WTC11 (cell line): ENCODE measurements around the gene IPO9. TPM values are rescaled to one million over a fixed set of nuclear protein-coding genes. Genes with fewer than 3 reads are reported as not detected.

Experiments used
- ATAC-seq: fragments of 200-7000 bp; cut with Tn5 transposase; 2 replicates; pipeline ENCODE4 v1.10.0; 2021; ENCODE audit warnings: mild to moderate bottlenecking, moderate library complexity
- CTCF ChIA-PET: fragments of 300-600 bp; sonication (Branson Sonifier 250); formaldehyde crosslinking; loops from one replicate; lab custom pipeline; 2021; ENCODE audit warnings: antibody characterized with exemption; lab: Charles Lee
- POLR2A ChIA-PET: fragments of 350-600 bp; sonication (Branson Sonifier 250); formaldehyde crosslinking; loops from one replicate; lab custom pipeline; 2021; ENCODE audit warnings: antibody characterized with exemption; lab: Charles Lee
- DNase-seq: peaks from one replicate; pipeline ENCODE4 v3.0.0; 2021; ENCODE audit warnings: low spot score
- H3K27ac Mint-ChIP-seq: 2 replicates; pipeline ENCODE4 v1.8.0; 2021; ENCODE audit warnings: mixed read lengths
- H3K27me3 Mint-ChIP-seq: 2 replicates; pipeline ENCODE4 v1.8.0; 2021; ENCODE audit warnings: low read depth, mild to moderate bottlenecking, moderate library complexity, mixed read lengths
- H3K36me3 Mint-ChIP-seq: 2 replicates; pipeline ENCODE4 v1.8.0; 2021; ENCODE audit warnings: mixed read lengths
- H3K4me1 Mint-ChIP-seq: 2 replicates; pipeline ENCODE4 v1.8.0; 2022; ENCODE audit warnings: mixed read lengths
- H3K4me3 Mint-ChIP-seq: 2 replicates; pipeline ENCODE4 v1.8.0; 2021; ENCODE audit warnings: mild to moderate bottlenecking, moderate library complexity, mixed read lengths
- H3K9me3 Mint-ChIP-seq: 2 replicates; pipeline ENCODE4 v1.8.0; 2021; ENCODE audit warnings: mixed read lengths
- CREM ChIP-seq: sonication (generic); formaldehyde crosslinking; IDR thresholded peaks from 2 replicates; pipeline ENCODE4 v1.8.1; 2022; ENCODE audit warnings: mild to moderate bottlenecking, missing genetic modification reagents, moderate library complexity
- GRHL2 ChIP-seq: fragments of 250-450 bp; sonication (Bioruptor Pico); IDR thresholded peaks from 2 replicates; pipeline ENCODE4 v1.8.0; 2022; ENCODE audit warnings: mild to moderate bottlenecking, moderate library complexity; ENCODE audit not compliant: insufficient replicate concordance, severe bottlenecking
- GTF2I ChIP-seq: fragments of 250-450 bp; sonication (Bioruptor Pico); conservative IDR thresholded peaks from 2 replicates; pipeline ENCODE4 v1.4.0; 2021; ENCODE audit warnings: mild to moderate bottlenecking
- IRF2 ChIP-seq: sonication (generic); formaldehyde crosslinking; IDR thresholded peaks from 2 replicates; pipeline ENCODE4 v1.8.0; 2022; ENCODE audit warnings: low read depth, missing genetic modification reagents, borderline replicate concordance
- JUN ChIP-seq: sonication (generic); formaldehyde crosslinking; IDR thresholded peaks from 2 replicates; pipeline ENCODE4 v1.8.0; 2023; ENCODE audit warnings: mild to moderate bottlenecking, missing genetic modification reagents
- MXD4 ChIP-seq: fragments of 250-450 bp; sonication (Bioruptor Pico); IDR thresholded peaks from 2 replicates; pipeline ENCODE4 v1.8.0; 2021; ENCODE audit warnings: mild to moderate bottlenecking, moderate library complexity, borderline replicate concordance
- NFE2L1 ChIP-seq: sonication (generic); formaldehyde crosslinking; IDR thresholded peaks from 2 replicates; pipeline ENCODE4 v1.8.1; 2023; ENCODE audit warnings: missing genetic modification reagents
- NFYB ChIP-seq: sonication (generic); formaldehyde crosslinking; conservative IDR thresholded peaks from 2 replicates; pipeline ENCODE4 v1.8.0; 2022; ENCODE audit warnings: low read depth, missing genetic modification reagents
- NR3C1 ChIP-seq: sonication (generic); formaldehyde crosslinking; conservative IDR thresholded peaks from 2 replicates; pipeline ENCODE4 v1.8.1; 2023; ENCODE audit warnings: low read depth, mild to moderate bottlenecking, missing genetic modification reagents
- PRRX2 ChIP-seq: fragments of 250-450 bp; sonication (Bioruptor Pico); IDR thresholded peaks from 2 replicates; pipeline ENCODE4 v1.8.0; 2021; ENCODE audit warnings: mild to moderate bottlenecking
- ZNF232 ChIP-seq: sonication (generic); formaldehyde crosslinking; IDR thresholded peaks from 2 replicates; pipeline ENCODE4 v1.8.0; 2022; ENCODE audit warnings: mild to moderate bottlenecking, missing genetic modification reagents
- total RNA-seq: library from RNA; stranded (reverse); gene quantifications from 3 replicates; pipeline ENCODE4 v1.2.3, GENCODE V29; 2021
- TF ChIP-seq, protein P1 (sequence below): sonication (generic); formaldehyde crosslinking; conservative IDR thresholded peaks from 2 replicates; pipeline ENCODE4 v1.8.1; 2023; ENCODE audit warnings: mild to moderate bottlenecking, low read depth, missing genetic modification reagents, moderate library complexity
- TF ChIP-seq, protein P2 (sequence below): sonication (generic); formaldehyde crosslinking; IDR thresholded peaks from 2 replicates; pipeline ENCODE4 v1.8.0; 2022; ENCODE audit warnings: missing genetic modification reagents
- TF ChIP-seq, protein P3 (sequence below): sonication (generic); formaldehyde crosslinking; IDR thresholded peaks from 2 replicates; pipeline ENCODE4 v1.8.0; 2023; ENCODE audit warnings: missing genetic modification reagents
- TF ChIP-seq, protein P4 (sequence below): sonication (generic); formaldehyde crosslinking; IDR thresholded peaks from 2 replicates; pipeline ENCODE4 v1.8.0; 2022; ENCODE audit warnings: mild to moderate bottlenecking, missing genetic modification reagents
- TF ChIP-seq, protein P5 (sequence below): sonication (generic); formaldehyde crosslinking; IDR thresholded peaks from 2 replicates; pipeline ENCODE4 v1.8.0; 2022; ENCODE audit warnings: mild to moderate bottlenecking, missing genetic modification reagents
- TF ChIP-seq, protein P6 (sequence below): fragments of 250-450 bp; sonication (Bioruptor Pico); IDR thresholded peaks from 2 replicates; pipeline ENCODE4 v1.9.0; 2021; ENCODE audit warnings: mild to moderate bottlenecking
- TF ChIP-seq, protein P7 (sequence below): sonication (generic); formaldehyde crosslinking; IDR thresholded peaks from 2 replicates; pipeline ENCODE4 v1.8.1; 2022; ENCODE audit warnings: low read depth, missing genetic modification reagents, borderline replicate concordance
- TF ChIP-seq, protein P8 (sequence below): sonication (generic); formaldehyde crosslinking; IDR thresholded peaks from 2 replicates; pipeline ENCODE4 v1.8.1; 2022; ENCODE audit warnings: mild to moderate bottlenecking, moderate library complexity, missing genetic modification reagents

Gene IPO9
- total RNA-seq, 1 experiment from 2014 or later, result 97.2 TPM

DNA sequence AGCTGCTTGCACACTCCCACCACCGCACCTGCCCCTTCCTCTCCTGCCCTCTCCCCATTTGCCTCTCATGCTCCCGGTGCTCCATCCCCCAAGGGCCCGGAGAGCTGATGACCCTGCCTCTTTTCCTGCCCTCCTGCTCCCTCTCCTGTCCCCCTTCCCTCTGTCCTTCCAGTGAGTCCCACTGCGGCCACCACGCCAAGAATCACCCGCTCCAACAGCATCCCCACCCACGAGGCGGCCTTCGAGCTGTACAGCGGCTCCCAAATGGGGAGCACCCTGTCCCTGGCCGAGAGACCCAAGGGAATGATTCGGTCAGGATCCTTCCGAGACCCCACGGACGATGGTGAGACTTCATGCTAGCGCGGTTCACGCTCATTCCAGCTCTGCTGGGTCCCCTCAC is 40.7 kb upstream of the IPO9 start (continued):
- TF ChIP-seq, protein P1, sequence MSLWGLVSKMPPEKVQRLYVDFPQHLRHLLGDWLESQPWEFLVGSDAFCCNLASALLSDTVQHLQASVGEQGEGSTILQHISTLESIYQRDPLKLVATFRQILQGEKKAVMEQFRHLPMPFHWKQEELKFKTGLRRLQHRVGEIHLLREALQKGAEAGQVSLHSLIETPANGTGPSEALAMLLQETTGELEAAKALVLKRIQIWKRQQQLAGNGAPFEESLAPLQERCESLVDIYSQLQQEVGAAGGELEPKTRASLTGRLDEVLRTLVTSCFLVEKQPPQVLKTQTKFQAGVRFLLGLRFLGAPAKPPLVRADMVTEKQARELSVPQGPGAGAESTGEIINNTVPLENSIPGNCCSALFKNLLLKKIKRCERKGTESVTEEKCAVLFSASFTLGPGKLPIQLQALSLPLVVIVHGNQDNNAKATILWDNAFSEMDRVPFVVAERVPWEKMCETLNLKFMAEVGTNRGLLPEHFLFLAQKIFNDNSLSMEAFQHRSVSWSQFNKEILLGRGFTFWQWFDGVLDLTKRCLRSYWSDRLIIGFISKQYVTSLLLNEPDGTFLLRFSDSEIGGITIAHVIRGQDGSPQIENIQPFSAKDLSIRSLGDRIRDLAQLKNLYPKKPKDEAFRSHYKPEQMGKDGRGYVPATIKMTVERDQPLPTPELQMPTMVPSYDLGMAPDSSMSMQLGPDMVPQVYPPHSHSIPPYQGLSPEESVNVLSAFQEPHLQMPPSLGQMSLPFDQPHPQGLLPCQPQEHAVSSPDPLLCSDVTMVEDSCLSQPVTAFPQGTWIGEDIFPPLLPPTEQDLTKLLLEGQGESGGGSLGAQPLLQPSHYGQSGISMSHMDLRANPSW, result no peak
- TF ChIP-seq, protein P2, sequence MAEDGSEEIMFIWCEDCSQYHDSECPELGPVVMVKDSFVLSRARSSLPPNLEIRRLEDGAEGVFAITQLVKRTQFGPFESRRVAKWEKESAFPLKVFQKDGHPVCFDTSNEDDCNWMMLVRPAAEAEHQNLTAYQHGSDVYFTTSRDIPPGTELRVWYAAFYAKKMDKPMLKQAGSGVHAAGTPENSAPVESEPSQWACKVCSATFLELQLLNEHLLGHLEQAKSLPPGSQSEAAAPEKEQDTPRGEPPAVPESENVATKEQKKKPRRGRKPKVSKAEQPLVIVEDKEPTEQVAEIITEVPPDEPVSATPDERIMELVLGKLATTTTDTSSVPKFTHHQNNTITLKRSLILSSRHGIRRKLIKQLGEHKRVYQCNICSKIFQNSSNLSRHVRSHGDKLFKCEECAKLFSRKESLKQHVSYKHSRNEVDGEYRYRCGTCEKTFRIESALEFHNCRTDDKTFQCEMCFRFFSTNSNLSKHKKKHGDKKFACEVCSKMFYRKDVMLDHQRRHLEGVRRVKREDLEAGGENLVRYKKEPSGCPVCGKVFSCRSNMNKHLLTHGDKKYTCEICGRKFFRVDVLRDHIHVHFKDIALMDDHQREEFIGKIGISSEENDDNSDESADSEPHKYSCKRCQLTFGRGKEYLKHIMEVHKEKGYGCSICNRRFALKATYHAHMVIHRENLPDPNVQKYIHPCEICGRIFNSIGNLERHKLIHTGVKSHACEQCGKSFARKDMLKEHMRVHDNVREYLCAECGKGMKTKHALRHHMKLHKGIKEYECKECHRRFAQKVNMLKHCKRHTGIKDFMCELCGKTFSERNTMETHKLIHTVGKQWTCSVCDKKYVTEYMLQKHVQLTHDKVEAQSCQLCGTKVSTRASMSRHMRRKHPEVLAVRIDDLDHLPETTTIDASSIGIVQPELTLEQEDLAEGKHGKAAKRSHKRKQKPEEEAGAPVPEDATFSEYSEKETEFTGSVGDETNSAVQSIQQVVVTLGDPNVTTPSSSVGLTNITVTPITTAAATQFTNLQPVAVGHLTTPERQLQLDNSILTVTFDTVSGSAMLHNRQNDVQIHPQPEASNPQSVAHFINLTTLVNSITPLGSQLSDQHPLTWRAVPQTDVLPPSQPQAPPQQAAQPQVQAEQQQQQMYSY, result no peak
- no peak for TF ChIP-seq NR3C1 (CRISPR knock-in tag)
- TF ChIP-seq PRRX2 (CRISPR knock-in tag), result no peak
- TF ChIP-seq NFYB (CRISPR knock-in tag), result no peak

DNA sequence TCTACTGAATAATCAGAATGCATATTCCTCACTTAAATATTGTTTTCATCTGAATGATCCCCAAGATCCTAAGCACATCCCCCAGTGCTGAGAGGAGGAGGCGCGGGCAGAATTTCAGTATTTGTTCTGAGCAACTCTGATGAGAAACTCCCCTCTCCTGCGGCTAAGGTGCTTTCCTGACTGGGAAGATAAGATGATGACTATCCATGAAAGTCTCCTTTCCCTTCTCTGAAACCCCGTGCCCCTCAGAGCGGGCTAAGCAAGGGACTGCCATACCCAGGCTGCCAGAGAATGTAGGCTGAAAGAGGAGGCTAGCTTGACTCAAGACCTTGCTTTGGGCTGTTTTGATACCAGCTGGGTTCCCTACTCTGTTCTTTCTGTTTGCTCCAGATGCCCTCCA is 39.7 kb upstream of the IPO9 start:
- no peak overlapping the region for H3K27ac Mint-ChIP-seq
- no peaks in the 10 kb centered on the region for H3K9me3 Mint-ChIP-seq
- ChIA-PET CTCF (interaction anchor here (11.2 kb wide), 1 partner anchor 80 kb away, joined by 378 read pairs; no protein-coding TSS in a partner anchor), POLR2A (no interaction called here)
- no peaks in the 10 kb centered on the region for H3K4me1 Mint-ChIP-seq
- peaks cover 56% of the 10 kb centered on the region for H3K36me3 Mint-ChIP-seq
- ATAC-seq (no peak), DNase-seq (no peak)
- no peaks in the 10 kb centered on the region for H3K27me3 Mint-ChIP-seq
- H3K4me3 Mint-ChIP-seq, result no peak overlapping the region
- no peak for TF ChIP-seq GTF2I
- TF ChIP-seq, protein P3, sequence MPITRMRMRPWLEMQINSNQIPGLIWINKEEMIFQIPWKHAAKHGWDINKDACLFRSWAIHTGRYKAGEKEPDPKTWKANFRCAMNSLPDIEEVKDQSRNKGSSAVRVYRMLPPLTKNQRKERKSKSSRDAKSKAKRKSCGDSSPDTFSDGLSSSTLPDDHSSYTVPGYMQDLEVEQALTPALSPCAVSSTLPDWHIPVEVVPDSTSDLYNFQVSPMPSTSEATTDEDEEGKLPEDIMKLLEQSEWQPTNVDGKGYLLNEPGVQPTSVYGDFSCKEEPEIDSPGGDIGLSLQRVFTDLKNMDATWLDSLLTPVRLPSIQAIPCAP, result no peak
- TF ChIP-seq GRHL2 (CRISPR knock-in tag), result no peak
- no peak for TF ChIP-seq NR3C1 (CRISPR knock-in tag)
- no peak for TF ChIP-seq ZNF232 (CRISPR knock-in tag)
- TF ChIP-seq, protein P4, sequence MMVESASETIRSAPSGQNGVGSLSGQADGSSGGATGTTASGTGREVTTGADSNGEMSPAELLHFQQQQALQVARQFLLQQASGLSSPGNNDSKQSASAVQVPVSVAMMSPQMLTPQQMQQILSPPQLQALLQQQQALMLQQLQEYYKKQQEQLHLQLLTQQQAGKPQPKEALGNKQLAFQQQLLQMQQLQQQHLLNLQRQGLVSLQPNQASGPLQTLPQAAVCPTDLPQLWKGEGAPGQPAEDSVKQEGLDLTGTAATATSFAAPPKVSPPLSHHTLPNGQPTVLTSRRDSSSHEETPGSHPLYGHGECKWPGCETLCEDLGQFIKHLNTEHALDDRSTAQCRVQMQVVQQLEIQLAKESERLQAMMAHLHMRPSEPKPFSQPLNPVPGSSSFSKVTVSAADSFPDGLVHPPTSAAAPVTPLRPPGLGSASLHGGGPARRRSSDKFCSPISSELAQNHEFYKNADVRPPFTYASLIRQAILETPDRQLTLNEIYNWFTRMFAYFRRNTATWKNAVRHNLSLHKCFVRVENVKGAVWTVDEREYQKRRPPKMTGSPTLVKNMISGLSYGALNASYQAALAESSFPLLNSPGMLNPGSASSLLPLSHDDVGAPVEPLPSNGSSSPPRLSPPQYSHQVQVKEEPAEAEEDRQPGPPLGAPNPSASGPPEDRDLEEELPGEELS (CRISPR knock-in tag), result no peak
- TF ChIP-seq, protein P5, sequence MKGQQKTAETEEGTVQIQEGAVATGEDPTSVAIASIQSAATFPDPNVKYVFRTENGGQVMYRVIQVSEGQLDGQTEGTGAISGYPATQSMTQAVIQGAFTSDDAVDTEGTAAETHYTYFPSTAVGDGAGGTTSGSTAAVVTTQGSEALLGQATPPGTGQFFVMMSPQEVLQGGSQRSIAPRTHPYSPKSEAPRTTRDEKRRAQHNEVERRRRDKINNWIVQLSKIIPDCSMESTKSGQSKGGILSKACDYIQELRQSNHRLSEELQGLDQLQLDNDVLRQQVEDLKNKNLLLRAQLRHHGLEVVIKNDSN (CRISPR knock-in tag), result no peak
- TF ChIP-seq IRF2 (CRISPR knock-in tag), result no peak
- TF ChIP-seq, protein P6, sequence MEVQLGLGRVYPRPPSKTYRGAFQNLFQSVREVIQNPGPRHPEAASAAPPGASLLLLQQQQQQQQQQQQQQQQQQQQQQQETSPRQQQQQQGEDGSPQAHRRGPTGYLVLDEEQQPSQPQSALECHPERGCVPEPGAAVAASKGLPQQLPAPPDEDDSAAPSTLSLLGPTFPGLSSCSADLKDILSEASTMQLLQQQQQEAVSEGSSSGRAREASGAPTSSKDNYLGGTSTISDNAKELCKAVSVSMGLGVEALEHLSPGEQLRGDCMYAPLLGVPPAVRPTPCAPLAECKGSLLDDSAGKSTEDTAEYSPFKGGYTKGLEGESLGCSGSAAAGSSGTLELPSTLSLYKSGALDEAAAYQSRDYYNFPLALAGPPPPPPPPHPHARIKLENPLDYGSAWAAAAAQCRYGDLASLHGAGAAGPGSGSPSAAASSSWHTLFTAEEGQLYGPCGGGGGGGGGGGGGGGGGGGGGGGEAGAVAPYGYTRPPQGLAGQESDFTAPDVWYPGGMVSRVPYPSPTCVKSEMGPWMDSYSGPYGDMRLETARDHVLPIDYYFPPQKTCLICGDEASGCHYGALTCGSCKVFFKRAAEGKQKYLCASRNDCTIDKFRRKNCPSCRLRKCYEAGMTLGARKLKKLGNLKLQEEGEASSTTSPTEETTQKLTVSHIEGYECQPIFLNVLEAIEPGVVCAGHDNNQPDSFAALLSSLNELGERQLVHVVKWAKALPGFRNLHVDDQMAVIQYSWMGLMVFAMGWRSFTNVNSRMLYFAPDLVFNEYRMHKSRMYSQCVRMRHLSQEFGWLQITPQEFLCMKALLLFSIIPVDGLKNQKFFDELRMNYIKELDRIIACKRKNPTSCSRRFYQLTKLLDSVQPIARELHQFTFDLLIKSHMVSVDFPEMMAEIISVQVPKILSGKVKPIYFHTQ, result no peak
- TF ChIP-seq NFE2L1, result no peak
- TF ChIP-seq, protein P7, sequence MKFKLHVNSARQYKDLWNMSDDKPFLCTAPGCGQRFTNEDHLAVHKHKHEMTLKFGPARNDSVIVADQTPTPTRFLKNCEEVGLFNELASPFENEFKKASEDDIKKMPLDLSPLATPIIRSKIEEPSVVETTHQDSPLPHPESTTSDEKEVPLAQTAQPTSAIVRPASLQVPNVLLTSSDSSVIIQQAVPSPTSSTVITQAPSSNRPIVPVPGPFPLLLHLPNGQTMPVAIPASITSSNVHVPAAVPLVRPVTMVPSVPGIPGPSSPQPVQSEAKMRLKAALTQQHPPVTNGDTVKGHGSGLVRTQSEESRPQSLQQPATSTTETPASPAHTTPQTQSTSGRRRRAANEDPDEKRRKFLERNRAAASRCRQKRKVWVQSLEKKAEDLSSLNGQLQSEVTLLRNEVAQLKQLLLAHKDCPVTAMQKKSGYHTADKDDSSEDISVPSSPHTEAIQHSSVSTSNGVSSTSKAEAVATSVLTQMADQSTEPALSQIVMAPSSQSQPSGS (CRISPR knock-in tag), result no peak
- TF ChIP-seq MXD4 (CRISPR knock-in tag), result no peak
- TF ChIP-seq CREM (CRISPR knock-in tag), result no peak
- no peak for TF ChIP-seq JUN (CRISPR knock-in tag)
- TF ChIP-seq, protein P8, sequence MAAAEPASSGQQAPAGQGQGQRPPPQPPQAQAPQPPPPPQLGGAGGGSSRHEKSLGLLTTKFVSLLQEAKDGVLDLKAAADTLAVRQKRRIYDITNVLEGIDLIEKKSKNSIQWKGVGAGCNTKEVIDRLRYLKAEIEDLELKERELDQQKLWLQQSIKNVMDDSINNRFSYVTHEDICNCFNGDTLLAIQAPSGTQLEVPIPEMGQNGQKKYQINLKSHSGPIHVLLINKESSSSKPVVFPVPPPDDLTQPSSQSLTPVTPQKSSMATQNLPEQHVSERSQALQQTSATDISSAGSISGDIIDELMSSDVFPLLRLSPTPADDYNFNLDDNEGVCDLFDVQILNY, result no peak
